ENCODE results near the gene DNAJB11.

- TF ChIP-seq CTCF (IDR thresholded peaks at IDR 0.05) = peak; percentile 1
- TF ChIP-seq EZH2 (IDR thresholded peaks at IDR 0.05; ENCODE audit: borderline replicate concordance, insufficient read depth, low read depth, low read length, poor library complexity, severe bottlenecking) = no peak
Observed at GRCh38 chr3:186540835-186541226, 29.7 kb upstream of the DNAJB11 start.

Measured in B cell (primary cell).